Skeletal muscle satellite cell (primary cell): Measurements from ENCODE around the gene SAV1.

ENCODE experiments used
- H3K27me3 ChIP-seq: 2 replicates; pipeline ENCODE4 v1.7.0; 2013; ENCODE audit warnings: low read length; ENCODE audit not compliant: control insufficient read depth, insufficient read depth
- H3K36me3 ChIP-seq: 2 replicates; pipeline ENCODE4 v1.7.0; 2013; ENCODE audit warnings: mild to moderate bottlenecking, control low read depth, low read length; ENCODE audit not compliant: insufficient read depth
- H3K4me1 ChIP-seq: 2 replicates; pipeline ENCODE4 v1.7.0; 2013; ENCODE audit warnings: low read length; ENCODE audit not compliant: control insufficient read depth, insufficient read depth
- H3K4me2 ChIP-seq: 2 replicates; pipeline ENCODE4 v1.7.0; 2013; ENCODE audit warnings: mild to moderate bottlenecking, low read length
- H3K4me3 ChIP-seq: 2 replicates; pipeline ENCODE4 v1.7.0; 2013; ENCODE audit warnings: low read length
- H3K9ac ChIP-seq: 2 replicates; pipeline ENCODE4 v1.7.0; 2013; ENCODE audit warnings: mild to moderate bottlenecking, low read depth, low read length, moderate library complexity
- H3K9me3 ChIP-seq: replicated peaks from 2 replicates; pipeline ENCODE4 v1.7.0; 2013; ENCODE audit warnings: mild to moderate bottlenecking, control low read depth, low read length

Gene SAV1

GRCh38 chr14:50622978-50623377 is 45.1 kb downstream of the SAV1 start:
- peaks cover 1% of the 10 kb centered on the region for H3K36me3 ChIP-seq
- no peak overlapping the region for H3K4me3 ChIP-seq
- no peak overlapping the region for H3K9ac ChIP-seq
- H3K4me1 ChIP-seq: peaks cover 11% of the 10 kb centered on the region
- H3K4me2 ChIP-seq: no peak overlapping the region
- no peaks in the 10 kb centered on the region for H3K27me3 ChIP-seq
- no peaks in the 10 kb centered on the region for H3K9me3 ChIP-seq

- Histone ChIP-seq H3K4me2 (no peak overlapping the region), H3K9me3 (no peaks in the 10 kb centered on the region), H3K9ac (no peak overlapping the region), H3K4me1 (peaks cover 11% of the 10 kb centered on the region), H3K27me3 (no peaks in the 10 kb centered on the region), H3K4me3 (no peak overlapping the region), H3K36me3 (no peaks in the 10 kb centered on the region)
These were observed 47.8 kb downstream of the SAV1 start for GRCh38 chr14:50620341-50620740.

- Histone ChIP-seq H3K9me3 (no peaks in the 10 kb centered on the region), H3K27me3 (no peaks in the 10 kb centered on the region), H3K9ac (no peak overlapping the region), H3K4me2 (no peak overlapping the region), H3K4me3 (no peak overlapping the region), H3K4me1 (peaks cover 11% of the 10 kb centered on the region), H3K36me3 (no peaks in the 10 kb centered on the region)
These were observed 48.5 kb downstream of the SAV1 start for GRCh38 chr14:50619569-50620141.

- Histone ChIP-seq H3K9me3 (no peaks in the 10 kb centered on the region), H3K27me3 (no peaks in the 10 kb centered on the region), H3K9ac (no peak overlapping the region), H3K36me3 (no peaks in the 10 kb centered on the region), H3K4me1 (peaks cover 11% of the 10 kb centered on the region), H3K4me3 (no peak overlapping the region), H3K4me2 (no peak overlapping the region)
These were observed 51.8 kb downstream of the SAV1 start for GRCh38 chr14:50616275-50616674.

GRCh38 chr14:50615552-50615951 is 52.6 kb downstream of the SAV1 start:
- H3K4me2 ChIP-seq: no peak overlapping the region

GRCh38 chr14:50615056-50615455 is 53.0 kb downstream of the SAV1 start:
- H3K4me2 ChIP-seq: no peak overlapping the region
- H3K4me1 ChIP-seq: peaks cover under 1% of the 10 kb centered on the region
- H3K9ac ChIP-seq: no peak overlapping the region
- H3K4me3 ChIP-seq: no peak overlapping the region
- no peaks in the 10 kb centered on the region for H3K27me3 ChIP-seq
- no peaks in the 10 kb centered on the region for H3K36me3 ChIP-seq
- H3K9me3 ChIP-seq: no peaks in the 10 kb centered on the region

More at GRCh38 chr14:50615552-50615951, 52.6 kb downstream of the SAV1 start:
- H3K4me3 ChIP-seq: no peak overlapping the region
- no peaks in the 10 kb centered on the region for H3K27me3 ChIP-seq
- no peak overlapping the region for H3K9ac ChIP-seq
- H3K9me3 ChIP-seq: no peaks in the 10 kb centered on the region
- H3K36me3 ChIP-seq: no peaks in the 10 kb centered on the region
- H3K4me1 ChIP-seq: peaks cover 6% of the 10 kb centered on the region

- H3K36me3 ChIP-seq: no peaks in the 10 kb centered on the region
- no peaks in the 10 kb centered on the region for H3K27me3 ChIP-seq
- H3K9ac ChIP-seq: no peak overlapping the region
- no peak overlapping the region for H3K4me3 ChIP-seq
- no peaks in the 10 kb centered on the region for H3K4me1 ChIP-seq
- no peaks in the 10 kb centered on the region for H3K9me3 ChIP-seq
- no peak overlapping the region for H3K4me2 ChIP-seq
These were observed 55.3 kb downstream of the SAV1 start for GRCh38 chr14:50612806-50613205.

- Histone ChIP-seq H3K4me3 (no peak overlapping the region), H3K27me3 (no peaks in the 10 kb centered on the region), H3K4me1 (no peaks in the 10 kb centered on the region), H3K9me3 (no peaks in the 10 kb centered on the region), H3K4me2 (no peak overlapping the region), H3K36me3 (no peaks in the 10 kb centered on the region), H3K9ac (no peak overlapping the region)
These were observed 57.6 kb downstream of the SAV1 start for GRCh38 chr14:50610465-50610864.

- no peak overlapping the region for H3K4me2 ChIP-seq
- no peak overlapping the region for H3K4me3 ChIP-seq
- no peaks in the 10 kb centered on the region for H3K36me3 ChIP-seq
- H3K9me3 ChIP-seq: no peaks in the 10 kb centered on the region
- no peaks in the 10 kb centered on the region for H3K27me3 ChIP-seq
- H3K9ac ChIP-seq: no peak overlapping the region
- no peaks in the 10 kb centered on the region for H3K4me1 ChIP-seq
These were observed 59.7 kb downstream of the SAV1 start for GRCh38 chr14:50608302-50608851.

- Histone ChIP-seq H3K27me3 (no peaks in the 10 kb centered on the region), H3K36me3 (no peaks in the 10 kb centered on the region)
These were observed 60.3 kb downstream of the SAV1 start for GRCh38 chr14:50607761-50608160.

GRCh38 chr14:50607181-50607580 is 60.9 kb downstream of the SAV1 start:
- Histone ChIP-seq H3K4me1 (no peaks in the 10 kb centered on the region), H3K27me3 (no peaks in the 10 kb centered on the region), H3K9ac (no peak overlapping the region), H3K4me3 (no peak overlapping the region), H3K4me2 (no peak overlapping the region), H3K36me3 (no peaks in the 10 kb centered on the region), H3K9me3 (no peaks in the 10 kb centered on the region)

More at GRCh38 chr14:50607761-50608160, 60.3 kb downstream of the SAV1 start:
- no peaks in the 10 kb centered on the region for H3K9me3 ChIP-seq
- no peaks in the 10 kb centered on the region for H3K4me1 ChIP-seq
- no peak overlapping the region for H3K4me2 ChIP-seq
- no peak overlapping the region for H3K4me3 ChIP-seq
- no peak overlapping the region for H3K9ac ChIP-seq

- Histone ChIP-seq H3K27me3 (no peaks in the 10 kb centered on the region), H3K4me1 (peaks cover 7% of the 10 kb centered on the region), H3K36me3 (no peaks in the 10 kb centered on the region), H3K4me3 (no peak overlapping the region), H3K4me2 (no peak overlapping the region), H3K9ac (no peak overlapping the region), H3K9me3 (no peaks in the 10 kb centered on the region)
These were observed 61.6 kb downstream of the SAV1 start for GRCh38 chr14:50606468-50606867.
